ENCODE measurements around the gene ART5. TPM values are rescaled to one million over a fixed set of nuclear protein-coding genes. Genes with fewer than 3 reads are reported as not detected.
"Not testable (repeated sequence)": the region's sequence is repeated elsewhere in the genome, so short reads cannot be mapped to it uniquely, and the experiment has no call there.

ART5 gene
- total RNA-seq, 1 experiment from 2014 or later = not detected

- ChIA-PET POLR2A (interaction anchor here (0.5 kb wide), 1 partner anchor 72 kb away, joined by 3 read pairs; no protein-coding TSS in a partner anchor), CTCF (interaction anchor here (0.8 kb wide), 1 partner anchor 19 kb away, joined by 4 read pairs; no protein-coding TSS in a partner anchor)
- no peak for DNase-seq (ENCODE audit: unreplicated experiment)
- TF ChIP-seq, protein P1, sequence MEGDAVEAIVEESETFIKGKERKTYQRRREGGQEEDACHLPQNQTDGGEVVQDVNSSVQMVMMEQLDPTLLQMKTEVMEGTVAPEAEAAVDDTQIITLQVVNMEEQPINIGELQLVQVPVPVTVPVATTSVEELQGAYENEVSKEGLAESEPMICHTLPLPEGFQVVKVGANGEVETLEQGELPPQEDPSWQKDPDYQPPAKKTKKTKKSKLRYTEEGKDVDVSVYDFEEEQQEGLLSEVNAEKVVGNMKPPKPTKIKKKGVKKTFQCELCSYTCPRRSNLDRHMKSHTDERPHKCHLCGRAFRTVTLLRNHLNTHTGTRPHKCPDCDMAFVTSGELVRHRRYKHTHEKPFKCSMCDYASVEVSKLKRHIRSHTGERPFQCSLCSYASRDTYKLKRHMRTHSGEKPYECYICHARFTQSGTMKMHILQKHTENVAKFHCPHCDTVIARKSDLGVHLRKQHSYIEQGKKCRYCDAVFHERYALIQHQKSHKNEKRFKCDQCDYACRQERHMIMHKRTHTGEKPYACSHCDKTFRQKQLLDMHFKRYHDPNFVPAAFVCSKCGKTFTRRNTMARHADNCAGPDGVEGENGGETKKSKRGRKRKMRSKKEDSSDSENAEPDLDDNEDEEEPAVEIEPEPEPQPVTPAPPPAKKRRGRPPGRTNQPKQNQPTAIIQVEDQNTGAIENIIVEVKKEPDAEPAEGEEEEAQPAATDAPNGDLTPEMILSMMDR (IDR thresholded peaks at IDR 0.05; ENCODE audit: unreplicated experiment) = no peak
- Mint-ChIP-seq H3K4me3 (ENCODE audit: unreplicated experiment) (no peak overlapping the region), H3K36me3 (ENCODE audit: insufficient read depth, unreplicated experiment) (no peaks in the 10 kb centered on the region), H3K27ac (ENCODE audit: low read depth, unreplicated experiment) (no peak overlapping the region), H3K27me3 (ENCODE audit: insufficient read depth, unreplicated experiment) (peaks cover 10% of the 10 kb centered on the region), H3K4me1 (ENCODE audit: insufficient read depth, unreplicated experiment) (no peaks in the 10 kb centered on the region), H3K9me3 (ENCODE audit: unreplicated experiment) (no peaks in the 10 kb centered on the region)
- intact Hi-C loops (cut with micrococcal nuclease) = no loop called here
- BruUV-seq (replicated peaks) = no TSS peak
These were observed 36.5 kb downstream of the ART5 start for GRCh38 chr11:3605283-3605662.

DNA sequence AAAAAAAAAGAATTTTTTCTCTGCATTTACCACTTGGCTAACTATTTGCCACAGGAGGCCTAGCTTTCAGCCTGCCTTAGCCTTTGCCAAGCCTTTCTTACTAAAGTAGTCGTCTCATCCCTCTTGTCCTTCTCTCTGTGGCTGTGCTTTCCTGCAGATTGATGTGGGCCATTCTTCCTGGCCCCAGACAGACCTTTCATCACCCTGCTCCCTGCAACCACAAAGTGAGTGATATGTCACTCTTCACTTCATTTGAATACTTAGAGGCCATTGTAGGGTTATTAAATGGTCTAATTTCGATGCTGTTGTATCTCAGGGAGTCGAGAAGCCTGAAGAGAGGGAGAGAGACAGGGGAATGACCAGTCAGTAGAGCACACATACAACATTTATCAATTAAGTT lies 37.6 kb downstream of the ART5 start:
- no peaks in the 10 kb centered on the region for H3K9me3 Mint-ChIP-seq (ENCODE audit: unreplicated experiment)
- no peak overlapping the region for H3K27ac Mint-ChIP-seq (ENCODE audit: low read depth, unreplicated experiment)
- no peak overlapping the region for H3K4me3 Mint-ChIP-seq (ENCODE audit: unreplicated experiment)
- BruUV-seq (replicated peaks) = no TSS peak
- TF ChIP-seq, protein P1 (IDR thresholded peaks at IDR 0.05; ENCODE audit: unreplicated experiment) = no peak
- DNase-seq (ENCODE audit: unreplicated experiment) = no peak
- POLR2A ChIA-PET = no interaction called here
- H3K4me1 Mint-ChIP-seq (ENCODE audit: insufficient read depth, unreplicated experiment) = no peaks in the 10 kb centered on the region
- peaks cover 20% of the 10 kb centered on the region for H3K27me3 Mint-ChIP-seq (ENCODE audit: insufficient read depth, unreplicated experiment)
- CTCF ChIA-PET = interaction anchor here (0.7 to 1.3 kb wide), 4 partner anchors 11 to 555 kb away, joined by 3 to 7 read pairs (median 4); no protein-coding TSS in a partner anchor
- intact Hi-C loops (cut with micrococcal nuclease) = no loop called here
- no peaks in the 10 kb centered on the region for H3K36me3 Mint-ChIP-seq (ENCODE audit: insufficient read depth, unreplicated experiment)

DNA sequence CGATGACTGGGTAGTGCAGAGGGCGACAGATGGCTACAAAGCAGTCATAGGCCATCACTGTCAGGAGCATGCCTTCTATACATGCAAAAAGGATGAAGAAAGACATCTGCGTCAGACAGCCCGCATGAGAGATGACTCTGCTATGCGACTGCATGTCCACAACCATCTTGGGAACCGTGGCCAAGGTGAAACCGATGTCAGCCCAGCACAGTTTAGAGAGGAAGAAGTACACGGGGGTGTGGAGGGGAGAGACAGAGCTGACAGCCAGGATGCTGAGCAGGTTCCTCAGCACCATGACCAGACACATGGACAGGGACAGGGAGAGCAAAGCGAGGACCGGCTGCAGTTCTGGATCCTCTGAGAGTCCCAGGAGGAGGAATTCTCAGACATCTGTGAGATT lies 41.6 kb downstream of the ART5 start:
- CTCF ChIA-PET; H3K9me3 Mint-ChIP-seq (ENCODE audit: unreplicated experiment); POLR2A ChIA-PET; H3K36me3 Mint-ChIP-seq (ENCODE audit: insufficient read depth, unreplicated experiment); H3K4me1 Mint-ChIP-seq (ENCODE audit: insufficient read depth, unreplicated experiment); intact Hi-C loops (cut with micrococcal nuclease); H3K27ac Mint-ChIP-seq (ENCODE audit: low read depth, unreplicated experiment); BruUV-seq (replicated peaks); DNase-seq (ENCODE audit: unreplicated experiment); H3K4me3 Mint-ChIP-seq (ENCODE audit: unreplicated experiment): not testable (repeated sequence)
- peaks cover 14% of the 10 kb centered on the region for H3K27me3 Mint-ChIP-seq (ENCODE audit: insufficient read depth, unreplicated experiment)

DNA sequence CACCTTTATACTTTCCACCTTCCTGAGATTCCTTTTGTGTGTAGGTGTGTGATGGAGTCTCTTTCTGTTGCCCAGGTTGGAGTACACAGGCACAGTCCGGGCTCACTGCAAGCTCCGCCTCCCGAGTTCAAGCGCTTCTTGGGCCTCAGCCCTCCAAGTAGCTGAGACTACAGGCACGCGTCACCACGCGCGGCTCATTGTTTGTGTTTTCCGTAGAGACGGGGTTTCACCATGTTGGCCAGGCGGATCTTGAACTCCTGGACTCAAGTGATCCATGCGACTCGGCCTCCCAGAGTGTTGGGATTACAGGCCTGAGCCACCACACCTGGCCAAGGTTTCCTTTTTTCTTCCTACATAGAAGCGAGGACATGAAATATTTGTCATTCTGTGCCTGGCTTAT lies 44.0 kb downstream of the ART5 start:
- DNase-seq (ENCODE audit: unreplicated experiment); BruUV-seq (replicated peaks); intact Hi-C loops (cut with micrococcal nuclease); H3K4me1 Mint-ChIP-seq (ENCODE audit: insufficient read depth, unreplicated experiment); H3K4me3 Mint-ChIP-seq (ENCODE audit: unreplicated experiment); H3K9me3 Mint-ChIP-seq (ENCODE audit: unreplicated experiment); H3K36me3 Mint-ChIP-seq (ENCODE audit: insufficient read depth, unreplicated experiment); H3K27ac Mint-ChIP-seq (ENCODE audit: low read depth, unreplicated experiment); POLR2A ChIA-PET: not testable (repeated sequence)
- H3K27me3 Mint-ChIP-seq (ENCODE audit: insufficient read depth, unreplicated experiment) = peaks cover 14% of the 10 kb centered on the region
- CTCF ChIA-PET = interaction anchor here (1.3 kb wide), 1 partner anchor 17 kb away, joined by 4 read pairs; no protein-coding TSS in a partner anchor

- BruUV-seq (replicated peaks); H3K9me3 Mint-ChIP-seq (ENCODE audit: unreplicated experiment); H3K4me3 Mint-ChIP-seq (ENCODE audit: unreplicated experiment); H3K4me1 Mint-ChIP-seq (ENCODE audit: insufficient read depth, unreplicated experiment); intact Hi-C loops (cut with micrococcal nuclease); H3K36me3 Mint-ChIP-seq (ENCODE audit: insufficient read depth, unreplicated experiment); DNase-seq (ENCODE audit: unreplicated experiment); H3K27ac Mint-ChIP-seq (ENCODE audit: low read depth, unreplicated experiment): not testable (repeated sequence)
- POLR2A ChIA-PET = interaction anchor here (0.6 kb wide), 1 partner anchor 640 kb away, joined by 3 read pairs; no protein-coding TSS in a partner anchor
- H3K27me3 Mint-ChIP-seq (ENCODE audit: insufficient read depth, unreplicated experiment) = peaks cover 12% of the 10 kb centered on the region
- CTCF ChIA-PET = interaction anchor here (1.4 kb wide), 1 partner anchor 17 kb away, joined by 4 read pairs; no protein-coding TSS in a partner anchor
These were observed 50.5 kb downstream of the ART5 start for GRCh38 chr11:3591326-3591725.

- intact Hi-C loops (cut with micrococcal nuclease); H3K4me3 Mint-ChIP-seq (ENCODE audit: unreplicated experiment); H3K27ac Mint-ChIP-seq (ENCODE audit: low read depth, unreplicated experiment); H3K9me3 Mint-ChIP-seq (ENCODE audit: unreplicated experiment); H3K36me3 Mint-ChIP-seq (ENCODE audit: insufficient read depth, unreplicated experiment); H3K4me1 Mint-ChIP-seq (ENCODE audit: insufficient read depth, unreplicated experiment); DNase-seq (ENCODE audit: unreplicated experiment); BruUV-seq (replicated peaks): not testable (repeated sequence)
- H3K27me3 Mint-ChIP-seq (ENCODE audit: insufficient read depth, unreplicated experiment) = peaks cover 17% of the 10 kb centered on the region
- ChIA-PET POLR2A (interaction anchor here (0.6 kb wide), 1 partner anchor 1169 kb away, joined by 3 read pairs; no protein-coding TSS in a partner anchor), CTCF (interaction anchor here (0.9 to 1.4 kb wide), 2 partner anchors 18 to 20 kb away, joined by 4 to 5 read pairs; no protein-coding TSS in a partner anchor)
These were observed 51.6 kb downstream of the ART5 start for GRCh38 chr11:3590193-3590592.

DNA sequence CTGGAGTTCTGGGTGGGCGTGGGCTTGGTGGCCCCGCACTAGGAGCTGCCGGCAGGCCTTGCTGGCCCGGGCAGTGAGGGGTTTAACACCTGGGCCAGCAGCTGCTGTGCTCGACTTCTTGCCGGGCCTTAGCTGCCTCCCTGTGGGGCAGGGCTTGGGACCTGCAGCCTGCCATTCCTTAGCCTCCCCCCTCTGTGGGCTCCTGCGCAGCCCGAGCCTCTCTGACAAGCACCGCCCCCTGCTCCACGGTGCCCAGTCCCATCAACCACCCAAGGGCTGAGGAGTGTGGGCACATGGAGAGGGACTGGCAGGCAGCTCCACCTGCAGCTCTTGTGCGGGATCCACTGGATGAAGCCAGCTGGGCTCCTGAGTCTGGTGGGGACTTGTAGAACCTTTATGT lies 53.0 kb downstream of the ART5 start:
- peaks cover 17% of the 10 kb centered on the region for H3K27me3 Mint-ChIP-seq (ENCODE audit: insufficient read depth, unreplicated experiment)
- DNase-seq (ENCODE audit: unreplicated experiment); BruUV-seq (replicated peaks); H3K4me1 Mint-ChIP-seq (ENCODE audit: insufficient read depth, unreplicated experiment); intact Hi-C loops (cut with micrococcal nuclease); H3K27ac Mint-ChIP-seq (ENCODE audit: low read depth, unreplicated experiment); H3K9me3 Mint-ChIP-seq (ENCODE audit: unreplicated experiment); H3K4me3 Mint-ChIP-seq (ENCODE audit: unreplicated experiment); POLR2A ChIA-PET; H3K36me3 Mint-ChIP-seq (ENCODE audit: insufficient read depth, unreplicated experiment): not testable (repeated sequence)
- CTCF ChIA-PET = interaction anchor here (1.3 kb wide), 1 partner anchor 19 kb away, joined by 4 read pairs; no protein-coding TSS in a partner anchor
